Stimulated activated CD8-positive, alpha-beta memory T cell treated with anti-CD3 and anti-CD28 coated beads, Interleukin-7, amount 100 ng/mL, for 4 hours (primary cell): ENCODE measurements around the gene TMEM171.

Experiments
- DNase-seq, 2 donors: peaks; one replicate each; pipeline ENCODE4 v3.0.0-alpha.2; 2020; ENCODE audit warnings: low read depth in 2 of 2

Gene TMEM171

GRCh38 chr5:73120222-73121118 lies at the start of gene TMEM171:
TMEM171 (plus strand) TSS chr5:73120575; CDS start chr5:73123374, 2,799 bp downstream.
- no peak for DNase-seq

GRCh38 chr5:73081093-73081492 lies 39.3 kb upstream of the TMEM171 start:
- no peak for DNase-seq

- DNase-seq = no peak
These were observed 32.3 kb upstream of the TMEM171 start for GRCh38 chr5:73088026-73088425.

GRCh38 chr5:73093943-73094342 lies 26.4 kb upstream of the TMEM171 start:
- no peak for DNase-seq

- DNase-seq = no peak
These were observed 26.0 kb upstream of the TMEM171 start for GRCh38 chr5:73094415-73094814.

GRCh38 chr5:73095564-73096238 lies 24.7 kb upstream of the TMEM171 start:
- DNase-seq = no peak

GRCh38 chr5:73096239-73096575 lies 24.2 kb upstream of the TMEM171 start:
- DNase-seq = no peak

GRCh38 chr5:73097740-73098139 lies 22.6 kb upstream of the TMEM171 start:
- DNase-seq = no peak

- DNase-seq = no peak
These were observed 20.3 kb upstream of the TMEM171 start for GRCh38 chr5:73100109-73100508.

GRCh38 chr5:73103870-73104299 lies 16.5 kb upstream of the TMEM171 start:
- no peak for DNase-seq

- DNase-seq = no peak
These were observed 16.0 kb upstream of the TMEM171 start for GRCh38 chr5:73104326-73104725.

GRCh38 chr5:73106335-73106734 lies 14.0 kb upstream of the TMEM171 start:
- DNase-seq = no peak

GRCh38 chr5:73110190-73110589 lies 10.2 kb upstream of the TMEM171 start:
- DNase-seq = no peak

- no peak for DNase-seq
These were observed 8.8 kb upstream of the TMEM171 start for GRCh38 chr5:73111536-73111935.

- no peak for DNase-seq
These were observed 8.0 kb upstream of the TMEM171 start for GRCh38 chr5:73112359-73112758.

GRCh38 chr5:73114044-73114688 lies 6.2 kb upstream of the TMEM171 start:
- DNase-seq = no peak

GRCh38 chr5:73115399-73116051 lies 4.8 kb upstream of the TMEM171 start:
- DNase-seq = no peak

GRCh38 chr5:73116506-73116905 lies 3.9 kb upstream of the TMEM171 start:
- DNase-seq = no peak

- DNase-seq = no peak
These were observed 3.2 kb upstream of the TMEM171 start for GRCh38 chr5:73117088-73117740.

GRCh38 chr5:73118391-73118973 lies 1.9 kb upstream of the TMEM171 start:
- DNase-seq = no peak

GRCh38 chr5:73119451-73120157 lies 771 bp upstream of the TMEM171 start:
- DNase-seq = no peak
